GM19397 (cell line): ENCODE results near the gene VPS11.
"Not testable (repeated sequence)": the region's sequence is repeated elsewhere in the genome, so short reads cannot be mapped to it uniquely, and the experiment has no call there.

Experiments
- ATAC-seq: cut with Tn5 transposase; IDR thresholded peaks from one replicate; pipeline ENCODE4 v1.9.1; 2021; ENCODE audit warnings: mild to moderate bottlenecking, moderate library complexity; ENCODE audit not compliant: unreplicated experiment

The VPS11 gene

DNA sequence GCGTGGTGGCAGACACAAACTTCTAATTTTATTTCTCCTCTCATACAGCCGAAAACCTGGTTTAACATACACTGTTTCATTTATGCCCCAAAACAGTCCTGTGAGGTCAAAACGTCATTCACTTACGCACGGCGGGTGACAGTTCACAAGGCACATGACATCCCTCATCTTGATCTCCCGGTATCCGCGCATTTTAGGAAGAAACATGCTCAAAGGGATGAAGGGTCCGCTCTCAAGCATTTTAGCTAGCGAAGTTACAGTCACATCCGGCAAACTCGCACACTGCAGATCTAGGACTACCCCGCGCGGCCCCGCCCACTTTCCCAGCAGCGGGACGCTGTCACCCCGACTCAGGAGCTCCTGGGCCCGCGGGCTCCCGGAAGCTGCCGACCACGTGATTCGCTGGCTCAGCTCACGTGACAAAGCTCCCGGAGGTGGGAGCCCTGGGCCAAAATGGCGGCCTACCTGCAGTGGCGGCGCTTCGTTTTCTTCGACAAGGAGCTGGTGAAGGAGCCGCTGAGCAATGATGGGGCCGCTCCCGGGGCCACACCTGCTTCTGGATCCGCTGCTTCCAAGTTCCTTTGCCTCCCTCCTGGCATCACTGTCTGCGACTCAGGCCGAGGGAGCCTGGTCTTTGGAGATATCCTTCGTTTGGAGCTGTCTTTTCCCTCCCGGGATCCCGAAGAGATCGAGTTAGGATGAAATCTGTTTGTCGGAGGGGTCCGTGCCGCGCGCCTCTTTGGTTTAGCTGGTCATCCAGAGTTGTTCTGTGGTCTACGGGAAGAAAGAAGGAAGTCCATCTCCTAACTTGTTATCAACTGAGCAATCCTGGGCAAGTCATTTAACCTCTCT, at the start of gene VPS11:
Gene VPS11 (plus strand): TSS at position 448 of the 852 bp plus-strand sequence. CDS start 6 bp downstream, at position 454.
- peak; percentile 92 for ATAC-seq

- ATAC-seq = peak; percentile 85
Measured at GRCh38 chr11:119018074-119018938, 49.3 kb upstream of the VPS11 start, which contains the start of the genes RPS25 and TRAPPC4. Gene RPS25, minus strand, starts transcription at chr11:119018343. Its CDS starts 59 bp downstream, at chr11:119018284. Gene TRAPPC4, plus strand, starts transcription at chr11:119018766. Its CDS starts 30 bp downstream, at chr11:119018796.

DNA sequence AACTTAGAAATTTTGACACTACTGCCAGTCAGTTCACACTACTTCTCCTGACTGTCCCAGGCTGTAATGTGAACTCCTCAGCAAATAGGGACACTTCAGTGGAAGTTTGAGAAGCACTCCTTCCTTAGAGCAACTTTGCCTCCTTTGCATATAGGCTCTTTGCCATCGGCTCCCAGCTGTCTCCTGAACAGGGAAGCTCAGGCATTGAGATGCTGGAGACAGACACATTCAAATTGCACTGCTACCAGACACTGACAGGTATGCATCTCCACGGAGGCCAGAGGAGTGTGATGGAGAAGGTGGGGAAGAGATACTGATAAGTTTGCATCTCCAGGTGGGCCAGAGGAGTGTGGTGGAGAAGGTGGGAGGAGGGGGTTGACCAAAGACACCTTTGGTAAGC, 47.6 kb upstream of the VPS11 start:
- ATAC-seq = no peak

GRCh38 chr11:119021631-119022030, 46.0 kb upstream of the VPS11 start:
- ATAC-seq = no peak

- ATAC-seq = no peak
Measured at GRCh38 chr11:119023741-119024140, 43.9 kb upstream of the VPS11 start.

- ATAC-seq = no peak
Measured at GRCh38 chr11:119024430-119025098, 43.1 kb upstream of the VPS11 start.

DNA sequence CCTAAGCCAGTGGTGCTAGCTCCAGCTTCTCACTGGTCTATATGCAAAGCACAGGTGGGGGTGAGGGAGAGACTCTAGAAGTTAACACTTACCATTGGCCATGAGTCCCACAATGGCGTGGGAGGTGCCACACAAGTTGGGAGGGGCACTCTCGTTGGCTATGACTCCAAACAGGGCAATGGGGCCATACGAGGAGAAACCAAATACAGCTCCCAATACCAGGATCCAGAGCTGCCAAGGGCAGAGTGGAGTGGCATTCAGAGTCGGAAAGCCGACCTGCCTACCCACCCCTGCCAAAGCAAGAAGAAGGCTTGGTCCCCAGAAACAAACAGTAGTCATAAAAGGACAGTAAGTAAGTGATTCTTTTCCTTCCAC, 42.5 kb upstream of the VPS11 start:
- no peak for ATAC-seq

- no peak for ATAC-seq
Measured at GRCh38 chr11:119025541-119025940, 42.1 kb upstream of the VPS11 start.

DNA sequence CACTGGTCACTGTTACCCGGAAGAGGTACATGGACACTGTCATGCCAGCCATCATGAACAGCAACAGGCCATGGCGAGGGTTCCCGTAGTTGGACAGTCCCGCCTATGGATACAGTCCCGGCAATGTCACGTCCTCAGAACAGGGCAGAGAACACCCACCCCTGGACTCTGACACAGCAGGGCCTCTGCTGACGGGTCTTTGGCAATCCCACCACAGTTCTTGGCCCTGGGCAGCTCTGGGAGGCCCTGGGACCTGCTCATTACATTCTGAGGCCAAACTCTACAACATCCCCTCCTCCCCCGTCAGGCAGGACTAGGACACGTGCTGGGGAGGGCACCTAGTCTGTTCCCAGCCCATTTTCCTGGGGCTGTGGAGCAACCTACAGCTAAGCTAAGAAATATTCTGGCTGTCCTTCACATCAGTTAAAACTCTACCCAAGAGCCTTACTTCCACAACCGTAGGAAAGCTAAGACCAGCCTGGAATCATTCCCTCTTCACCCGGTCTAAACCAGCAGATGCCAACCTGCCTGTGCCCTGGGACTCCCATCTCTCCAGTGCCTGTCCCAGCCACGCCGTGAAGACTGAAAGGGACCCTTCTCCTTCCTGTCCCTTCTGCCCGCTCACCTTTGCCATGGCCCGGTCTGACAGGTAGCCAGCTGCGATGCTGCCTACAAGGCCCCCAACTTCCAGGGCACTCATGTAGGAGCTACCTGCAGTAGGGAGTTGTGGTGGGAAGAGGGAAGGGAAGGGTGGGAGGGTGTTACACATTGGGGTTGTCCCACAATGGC, 41.4 kb upstream of the VPS11 start:
- ATAC-seq = no peak

- ATAC-seq = no peak
Measured at GRCh38 chr11:119026970-119027369, 40.6 kb upstream of the VPS11 start.

DNA sequence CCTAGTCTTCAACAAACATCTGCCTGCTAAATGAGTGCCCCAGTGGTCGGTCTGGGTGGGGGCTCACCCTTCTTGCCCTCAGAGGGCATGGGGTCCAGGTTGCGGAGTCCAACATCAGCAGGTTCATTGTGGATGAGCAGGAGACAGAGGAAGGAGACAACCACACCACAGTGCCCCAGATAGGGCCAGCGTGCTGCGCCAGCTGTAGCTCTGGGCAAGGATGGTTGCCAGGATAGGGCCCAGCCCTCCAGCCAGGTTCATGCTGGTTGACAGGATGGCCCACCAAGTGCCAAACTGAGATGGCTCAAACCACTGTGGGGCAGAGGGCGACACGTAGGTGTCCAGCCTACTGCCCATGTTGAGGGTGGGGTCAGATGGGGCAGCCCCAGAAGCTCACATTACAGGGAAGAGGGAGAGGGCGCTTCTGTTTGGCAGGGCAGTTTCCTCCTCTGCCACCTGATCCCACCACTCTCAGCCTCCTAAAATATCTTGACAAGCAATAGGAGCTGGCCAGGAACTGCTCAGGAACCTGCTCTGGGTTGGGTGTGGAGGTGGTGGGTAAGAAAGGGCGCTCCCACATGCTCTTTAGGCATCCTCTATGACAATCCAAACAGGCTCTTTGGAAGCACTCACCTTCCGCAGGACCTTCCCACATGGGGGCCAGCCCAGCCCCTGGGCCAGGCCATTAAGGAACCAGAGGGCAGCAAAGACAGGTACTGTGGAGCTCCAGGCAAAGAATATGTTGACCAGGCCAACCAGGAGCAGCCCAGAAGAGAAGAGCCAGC, 39.9 kb upstream of the VPS11 start:
- ATAC-seq = no peak

- no peak for ATAC-seq
Measured at GRCh38 chr11:119028346-119029068, 39.1 kb upstream of the VPS11 start.

GRCh38 chr11:119029069-119029339, 38.6 kb upstream of the VPS11 start:
- ATAC-seq = no peak

DNA sequence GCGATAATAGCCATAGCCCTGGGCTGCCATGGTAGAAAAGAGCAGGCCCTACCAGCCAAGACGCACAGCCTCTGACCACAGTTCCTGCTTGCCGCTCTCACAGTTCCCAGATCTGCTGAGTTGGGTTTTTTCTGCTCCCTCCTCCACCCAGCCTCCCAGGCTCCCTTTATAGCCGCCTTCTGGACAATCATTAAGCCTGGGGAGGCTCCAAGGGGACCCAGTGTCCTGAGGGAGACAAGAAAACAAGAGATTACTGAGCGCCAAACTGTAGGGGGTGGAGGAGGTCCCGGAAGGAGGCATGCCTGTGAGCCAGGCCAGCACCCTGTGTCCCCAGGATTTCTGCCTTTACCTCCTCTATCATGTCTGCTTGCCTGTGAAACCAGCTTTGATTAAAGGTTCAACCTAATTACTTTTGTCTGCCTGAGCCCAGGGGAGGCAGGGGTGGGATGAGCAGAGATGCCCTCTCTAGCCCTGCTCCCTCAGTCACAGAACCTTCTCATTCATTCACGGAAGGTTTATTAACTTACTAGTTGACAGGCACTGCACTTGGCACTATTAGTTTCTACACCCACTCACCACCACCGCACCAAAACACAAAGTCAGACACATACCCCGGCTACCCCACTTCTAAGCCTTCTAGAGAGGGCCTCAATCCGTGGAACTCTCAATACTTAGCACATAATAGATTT, 38.1 kb upstream of the VPS11 start:
- ATAC-seq = no peak

DNA sequence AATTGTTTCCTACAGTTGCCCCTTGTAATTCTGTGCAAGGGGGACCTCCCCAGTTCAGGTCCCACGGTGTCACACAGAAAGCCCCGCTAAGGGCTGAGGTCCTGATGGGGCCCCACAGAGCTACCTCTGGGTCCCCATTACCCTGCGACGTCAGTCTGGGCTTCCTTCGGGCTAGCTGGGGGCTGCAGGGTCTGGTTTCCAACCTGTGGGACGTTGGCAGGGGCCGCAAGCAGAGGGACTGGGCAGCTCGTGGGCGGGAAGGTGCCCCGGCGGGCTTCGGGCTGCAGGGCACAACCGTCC, 37.6 kb upstream of the VPS11 start:
- peak; percentile 17 for ATAC-seq

DNA sequence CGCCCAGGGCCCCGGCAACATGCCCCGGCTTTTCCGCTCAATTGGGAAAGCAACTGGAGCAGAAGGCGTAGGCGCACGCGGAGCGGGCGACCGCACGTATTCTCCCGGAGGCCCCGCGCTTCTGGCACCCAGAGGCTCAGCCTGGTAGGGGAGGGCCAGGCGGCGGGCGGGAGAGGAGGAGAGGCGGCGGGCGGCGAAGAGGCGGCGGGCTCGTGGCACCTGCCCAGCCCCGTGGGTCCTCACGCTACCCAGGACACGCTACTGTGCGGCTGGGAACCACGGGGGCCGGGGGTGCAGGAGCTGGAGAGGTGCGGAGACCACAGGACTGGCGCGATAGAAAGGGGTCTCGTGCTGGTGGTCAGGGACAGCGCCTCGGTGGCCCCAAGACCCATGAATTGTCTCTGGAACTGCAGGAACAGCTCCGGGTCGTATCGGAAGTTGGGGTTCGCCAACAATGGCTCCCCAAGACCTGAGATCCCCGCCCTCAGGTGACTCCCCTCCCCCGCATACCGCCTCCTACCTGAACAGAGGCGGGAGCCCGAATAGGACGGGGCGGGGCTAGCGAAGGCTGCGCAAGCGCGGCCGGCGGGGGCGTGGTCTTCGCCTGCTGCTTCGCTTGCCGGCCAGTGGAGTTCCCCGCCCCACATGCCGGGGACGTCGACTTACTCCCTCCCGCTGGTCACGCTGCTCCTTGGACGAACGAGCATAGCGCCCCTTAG, 37.1 kb upstream of the VPS11 start, which contains the start of gene SLC37A4:
Gene SLC37A4 (minus strand): TSS at position 549 of the 719 bp plus-strand sequence.
- ATAC-seq = peak; percentile 80

GRCh38 chr11:119031912-119032280, 35.7 kb upstream of the VPS11 start:
- no peak for ATAC-seq

GRCh38 chr11:119033421-119033820, 34.2 kb upstream of the VPS11 start:
- ATAC-seq = not testable (repeated sequence)
